Measurements from ENCODE around the gene CC2D1B. TPM values are rescaled to one million over a fixed set of nuclear protein-coding genes. Genes with fewer than 3 reads are reported as not detected.

CC2D1B gene
- total and polyA plus RNA-seq, 2 of the 4 experiments (the other 2 are of a cell fraction): 16.9 to 17.2 TPM

DNA sequence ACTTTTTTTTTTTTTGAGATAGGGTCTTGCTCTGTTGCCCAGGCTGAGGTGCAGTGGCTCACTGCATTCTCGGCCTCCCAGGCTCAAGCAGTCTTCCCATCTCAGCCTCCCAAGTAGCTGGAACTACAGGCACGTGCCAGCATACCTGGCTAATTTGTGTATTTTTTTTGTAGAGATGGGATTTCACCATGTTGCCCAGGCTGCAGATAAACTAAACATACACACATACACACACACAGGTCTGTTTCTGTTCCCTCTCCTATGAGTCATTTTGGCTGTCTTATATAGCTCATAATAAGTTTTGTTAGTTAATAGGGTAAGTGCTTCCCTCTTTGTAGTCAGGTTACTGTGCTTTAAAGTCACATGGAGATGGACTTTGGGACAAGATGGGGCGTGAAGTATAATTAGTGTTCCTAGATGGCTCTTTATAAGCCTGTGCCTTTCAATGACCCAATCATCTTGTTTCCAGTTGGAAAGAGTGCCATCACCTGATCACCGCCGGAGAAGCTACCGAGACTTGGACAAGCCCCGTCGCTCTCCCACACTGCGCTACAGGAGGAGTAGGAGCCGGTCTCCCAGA, 47.5 kb upstream of the CC2D1B start:
- no peak overlapping the region for H4K5ac ChIP-seq (ENCODE audit: low read depth, low read length)
- in situ Hi-C loops (cut with MboI; ENCODE audit: low sequenced_read_pairs) (no loop called here), dilution Hi-C loops (cut with HindIII; ENCODE audit: low sequenced_read_pairs, unreplicated experiment) (no loop called here), intact Hi-C loops (cut with micrococcal nuclease) (no loop called here)
- no peaks in the 10 kb centered on the region for H3K4me1 ChIP-seq (ENCODE audit: control insufficient read depth, insufficient read depth, low read length)
- TF ChIP-seq MXI1 (IDR thresholded peaks at IDR 0.05; ENCODE audit: borderline replicate concordance, low read depth, low read length): no peak
- TF ChIP-seq POLR2A (IDR thresholded peaks at IDR 0.05; ENCODE audit: low read depth, low read length): no peak
- TF ChIP-seq USF2 (IDR thresholded peaks at IDR 0.05; ENCODE audit: low read depth, low read length): no peak
- no peak for TF ChIP-seq FOS (IDR thresholded peaks at IDR 0.05; ENCODE audit: low read depth, low read length)
- TF ChIP-seq, protein P1, sequence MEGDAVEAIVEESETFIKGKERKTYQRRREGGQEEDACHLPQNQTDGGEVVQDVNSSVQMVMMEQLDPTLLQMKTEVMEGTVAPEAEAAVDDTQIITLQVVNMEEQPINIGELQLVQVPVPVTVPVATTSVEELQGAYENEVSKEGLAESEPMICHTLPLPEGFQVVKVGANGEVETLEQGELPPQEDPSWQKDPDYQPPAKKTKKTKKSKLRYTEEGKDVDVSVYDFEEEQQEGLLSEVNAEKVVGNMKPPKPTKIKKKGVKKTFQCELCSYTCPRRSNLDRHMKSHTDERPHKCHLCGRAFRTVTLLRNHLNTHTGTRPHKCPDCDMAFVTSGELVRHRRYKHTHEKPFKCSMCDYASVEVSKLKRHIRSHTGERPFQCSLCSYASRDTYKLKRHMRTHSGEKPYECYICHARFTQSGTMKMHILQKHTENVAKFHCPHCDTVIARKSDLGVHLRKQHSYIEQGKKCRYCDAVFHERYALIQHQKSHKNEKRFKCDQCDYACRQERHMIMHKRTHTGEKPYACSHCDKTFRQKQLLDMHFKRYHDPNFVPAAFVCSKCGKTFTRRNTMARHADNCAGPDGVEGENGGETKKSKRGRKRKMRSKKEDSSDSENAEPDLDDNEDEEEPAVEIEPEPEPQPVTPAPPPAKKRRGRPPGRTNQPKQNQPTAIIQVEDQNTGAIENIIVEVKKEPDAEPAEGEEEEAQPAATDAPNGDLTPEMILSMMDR (conservative IDR thresholded peaks at IDR 0.05; ENCODE audit: low read depth, low read length): no peak
- TF ChIP-seq SMC3 (IDR thresholded peaks at IDR 0.05; ENCODE audit: low read depth, low read length): no peak
- no peak for TF ChIP-seq NFE2L2 (IDR thresholded peaks at IDR 0.05; ENCODE audit: low read depth, low read length)
- TF ChIP-seq RCOR1 (IDR thresholded peaks at IDR 0.05; ENCODE audit: insufficient replicate concordance, low read length): no peak
- no peak for TF ChIP-seq CHD1 (IDR thresholded peaks at IDR 0.05; ENCODE audit: low read depth, low read length)
- TF ChIP-seq RAD21 (IDR thresholded peaks at IDR 0.05; ENCODE audit: low read length): no peak
- TF ChIP-seq BHLHE40 (IDR thresholded peaks at IDR 0.05; ENCODE audit: low read depth, low read length): no peak
- TF ChIP-seq RFX5 (IDR thresholded peaks at IDR 0.05; ENCODE audit: low read depth, low read length): no peak
- TF ChIP-seq MAZ (IDR thresholded peaks at IDR 0.05; ENCODE audit: borderline replicate concordance, low read depth, low read length): no peak
- TF ChIP-seq, protein P2, sequence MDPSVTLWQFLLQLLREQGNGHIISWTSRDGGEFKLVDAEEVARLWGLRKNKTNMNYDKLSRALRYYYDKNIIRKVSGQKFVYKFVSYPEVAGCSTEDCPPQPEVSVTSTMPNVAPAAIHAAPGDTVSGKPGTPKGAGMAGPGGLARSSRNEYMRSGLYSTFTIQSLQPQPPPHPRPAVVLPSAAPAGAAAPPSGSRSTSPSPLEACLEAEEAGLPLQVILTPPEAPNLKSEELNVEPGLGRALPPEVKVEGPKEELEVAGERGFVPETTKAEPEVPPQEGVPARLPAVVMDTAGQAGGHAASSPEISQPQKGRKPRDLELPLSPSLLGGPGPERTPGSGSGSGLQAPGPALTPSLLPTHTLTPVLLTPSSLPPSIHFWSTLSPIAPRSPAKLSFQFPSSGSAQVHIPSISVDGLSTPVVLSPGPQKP (IDR thresholded peaks at IDR 0.05; ENCODE audit: borderline replicate concordance, low read depth, low read length): no peak
- TF ChIP-seq CEBPB (IDR thresholded peaks at IDR 0.05; ENCODE audit: low read depth, low read length): no peak
- no peak for TF ChIP-seq MAFK (IDR thresholded peaks at IDR 0.05; ENCODE audit: low read depth, low read length)
- H3K27me3 ChIP-seq (ENCODE audit: control insufficient read depth, insufficient read depth, low read length): no peaks in the 10 kb centered on the region
- no peaks in the 10 kb centered on the region for H4K20me1 ChIP-seq (ENCODE audit: insufficient read depth, low read length)
- H3K56ac ChIP-seq (ENCODE audit: extremely low read depth, insufficient read depth, low read length): no peak overlapping the region
- no peak overlapping the region for H3K23ac ChIP-seq (ENCODE audit: low read depth, low read length)
- H4K91ac ChIP-seq (ENCODE audit: insufficient read depth, low read depth, low read length): no peak overlapping the region
- H3K79me1 ChIP-seq (ENCODE audit: low read depth in 1 of 2, low read length in 2 of 2): peaks cover 15 to 16% of the 10 kb centered on the region in 2 experiments; a peak in 3 of 4 replicates
- no peak overlapping the region for H3K27ac ChIP-seq (ENCODE audit: insufficient read depth, low read length)
- no peak overlapping the region for H3K4me2 ChIP-seq (ENCODE audit: low read depth, low read length)
- H3K9me1 ChIP-seq (ENCODE audit: insufficient read depth, low read length): no peaks in the 10 kb centered on the region
- no peak overlapping the region for H3K4ac ChIP-seq (ENCODE audit: low read depth, low read length)
- no CpG with 5 or more reads among the region's 10 CpGs for WGBS, 2 experiments (ENCODE audit: extremely low coverage in 2 of 2, insufficient read length in 1 of 2)
- H2BK20ac ChIP-seq (ENCODE audit: low read depth, low read length): no peak overlapping the region
- peaks cover 61% of the 10 kb centered on the region for H3K36me3 ChIP-seq (ENCODE audit: control insufficient read depth, insufficient read depth, low read length)
- no peak overlapping the region for H3K14ac ChIP-seq (replicated peaks; ENCODE audit: low read depth, low read length)
- H3K4me3 ChIP-seq (ENCODE audit: insufficient read depth, low read depth, low read length): no peak overlapping the region
- no peak overlapping the region for H2BK15ac ChIP-seq (ENCODE audit: low read depth, low read length)
- H2AFZ ChIP-seq (replicated peaks; ENCODE audit: low read length, poor library complexity): no peak overlapping the region
- POLR2A ChIA-PET (ENCODE audit: unreplicated experiment): no interaction called here
- no peak overlapping the region for H2AK5ac ChIP-seq (ENCODE audit: low read depth, low read length)
- no peak overlapping the region for H2AK9ac ChIP-seq (replicated peaks; ENCODE audit: low read depth, low read length, poor library complexity)
- no peak overlapping the region for H3K9ac ChIP-seq (ENCODE audit: low read depth, low read length)
- no TSS peak for BruUV-seq (replicated peaks)
- H3K18ac ChIP-seq (ENCODE audit: low read depth, low read length): no peak overlapping the region
- H4K8ac ChIP-seq (ENCODE audit: low read depth in 2 of 2, low read length in 2 of 2): no peak overlapping the region
- DNase-seq (peak; percentile 50), ATAC-seq (ENCODE audit: low read depth) (no peak)
- no peak overlapping the region for H2BK120ac ChIP-seq (ENCODE audit: low read depth, low read length)
- H2BK5ac ChIP-seq (ENCODE audit: low read depth, low read length, poor library complexity, severe bottlenecking): no peak overlapping the region
- CTCF ChIA-PET: interaction anchor here (1.6 kb wide), 1 partner anchor 8 kb away, joined by 4 read pairs; no protein-coding TSS in a partner anchor
- H3K9me3 ChIP-seq (ENCODE audit: control insufficient read depth, insufficient read depth, low read length): no peaks in the 10 kb centered on the region

All from IMR-90 (cell line).